Activated CD4-positive, alpha-beta T cell treated with anti-CD3 and anti-CD28 coated beads, Interleukin-2, amount 50 U/mL, for 4 hours (primary cell): Measurements from ENCODE around the gene TRPM3.

Experiments used
- DNase-seq, 2 experiments: peaks; one replicate each; pipeline ENCODE4 v3.0.0-alpha.2; 2020

Gene TRPM3

GRCh38 chr9:70878576-70878975 is 242.8 kb downstream of the TRPM3 start:
- DNase-seq = no peak

- DNase-seq = no peak
Observed at GRCh38 chr9:70874451-70874850, 247.0 kb downstream of the TRPM3 start.

GRCh38 chr9:70873506-70873905 is 247.9 kb downstream of the TRPM3 start:
- no peak for DNase-seq

- DNase-seq = no peak
Observed at GRCh38 chr9:70868661-70869652, 252.5 kb downstream of the TRPM3 start.

- DNase-seq = no peak
Observed at GRCh38 chr9:70868041-70868440, 253.4 kb downstream of the TRPM3 start.

GRCh38 chr9:70865471-70865870 is 255.9 kb downstream of the TRPM3 start:
- no peak for DNase-seq

GRCh38 chr9:70861797-70862196 is 259.6 kb downstream of the TRPM3 start:
- no peak for DNase-seq

- DNase-seq = no peak
Observed at GRCh38 chr9:70861376-70861775, 260.0 kb downstream of the TRPM3 start.

GRCh38 chr9:70859694-70860093 is 261.7 kb downstream of the TRPM3 start:
- DNase-seq = no peak

GRCh38 chr9:70856411-70856810 is 265.0 kb downstream of the TRPM3 start:
- DNase-seq = no peak

GRCh38 chr9:70852711-70853240 is 268.6 kb downstream of the TRPM3 start:
- DNase-seq = no peak

- no peak for DNase-seq
Observed at GRCh38 chr9:70840266-70840665, 281.2 kb downstream of the TRPM3 start.

- DNase-seq = no peak
Observed at GRCh38 chr9:70835323-70835722, 286.1 kb downstream of the TRPM3 start.

GRCh38 chr9:70832492-70832891 is 288.9 kb downstream of the TRPM3 start:
- no peak for DNase-seq

- DNase-seq = no peak
Observed at GRCh38 chr9:70830618-70831017, 290.8 kb downstream of the TRPM3 start.

- DNase-seq = no peak
Observed at GRCh38 chr9:70829591-70830265, 291.7 kb downstream of the TRPM3 start.

- no peak for DNase-seq
Observed at GRCh38 chr9:70826562-70826961, 294.9 kb downstream of the TRPM3 start.

- DNase-seq = no peak
Observed at GRCh38 chr9:70823284-70823683, 298.1 kb downstream of the TRPM3 start.

- no peak for DNase-seq
Observed at GRCh38 chr9:70817311-70817710, 304.1 kb downstream of the TRPM3 start.

GRCh38 chr9:70816891-70817290 is 304.5 kb downstream of the TRPM3 start:
- no peak for DNase-seq

GRCh38 chr9:70816316-70816715 is 305.1 kb downstream of the TRPM3 start:
- DNase-seq = no peak

GRCh38 chr9:70814597-70814996 is 306.8 kb downstream of the TRPM3 start:
- no peak for DNase-seq

- no peak for DNase-seq
Observed at GRCh38 chr9:70813141-70813540, 308.3 kb downstream of the TRPM3 start.

GRCh38 chr9:70811638-70812037 is 309.8 kb downstream of the TRPM3 start:
- DNase-seq = no peak
